HFFc6 (cell line): ENCODE results near the gene KYAT1. TPM values are rescaled to one million over a fixed set of nuclear protein-coding genes. Genes with fewer than 3 reads are reported as not detected.
"Not testable (repeated sequence)": the region's sequence is repeated elsewhere in the genome, so short reads cannot be mapped to it uniquely, and the experiment has no call there.

Experiments used
- DNase-seq: peaks from one replicate; pipeline ENCODE4 v3.0.0-alpha.2; 2018
- H3K27ac Mint-ChIP-seq: 2 replicates; pipeline ENCODE4 v1.8.0; 2020; ENCODE audit warnings: mild to moderate bottlenecking, mixed read lengths
- H3K27me3 Mint-ChIP-seq: 2 replicates; pipeline ENCODE4 v1.8.0; 2021; ENCODE audit warnings: mild to moderate bottlenecking, moderate library complexity, mixed read lengths; ENCODE audit not compliant: insufficient read depth
- H3K36me3 Mint-ChIP-seq: 2 replicates; pipeline ENCODE4 v1.8.0; 2021; ENCODE audit warnings: low read depth, mixed read lengths
- H3K4me1 Mint-ChIP-seq: 2 replicates; pipeline ENCODE4 v1.8.0; 2020; ENCODE audit warnings: low read depth, mixed read lengths
- H3K4me3 Mint-ChIP-seq: 2 replicates; pipeline ENCODE4 v1.8.0; 2020; ENCODE audit warnings: mild to moderate bottlenecking, moderate library complexity, mixed read lengths
- H3K9me3 Mint-ChIP-seq: 2 replicates; pipeline ENCODE4 v1.8.0; 2020; ENCODE audit warnings: mild to moderate bottlenecking, mixed read lengths
- CTCF ChIP-seq: fragments of 200-600 bp; sonication (generic); IDR thresholded peaks from 2 replicates; pipeline ENCODE4 v1.5.0; 2021; ENCODE audit warnings: antibody characterized with exemption, mild to moderate bottlenecking
- total RNA-seq, 6 experiments: library from RNA; stranded (reverse); fragmentation: NEBNext Ultra II Directional; extraction: Animal tissue kit (Norgen Biotek cat#: 25700); gene quantifications; 2 replicates in 1 of 6; 3 replicates in 5 of 6; pipeline ENCODE4 v1.2.3, GENCODE V29; 2021

KYAT1 gene
- total RNA-seq, 6 experiments from 2014 or later = 6.7 to 9.0 (median 8.3) TPM

- H3K27ac Mint-ChIP-seq = no peak overlapping the region; the same call in 1 of the 2 replicates
- no peaks in the 10 kb centered on the region; the same call in 1 of the 2 replicates for H3K27me3 Mint-ChIP-seq
- TF ChIP-seq CTCF = no peak
- no peak for DNase-seq
- peak overlapping the region; percentile 99 for H3K4me3 Mint-ChIP-seq
- no peaks in the 10 kb centered on the region for H3K9me3 Mint-ChIP-seq
- peaks cover 63% of the 10 kb centered on the region for H3K4me1 Mint-ChIP-seq
- peaks cover 39% of the 10 kb centered on the region for H3K36me3 Mint-ChIP-seq
These were observed 2.4 kb upstream of the KYAT1 start for GRCh38 chr9:128884164-128884563.

DNA sequence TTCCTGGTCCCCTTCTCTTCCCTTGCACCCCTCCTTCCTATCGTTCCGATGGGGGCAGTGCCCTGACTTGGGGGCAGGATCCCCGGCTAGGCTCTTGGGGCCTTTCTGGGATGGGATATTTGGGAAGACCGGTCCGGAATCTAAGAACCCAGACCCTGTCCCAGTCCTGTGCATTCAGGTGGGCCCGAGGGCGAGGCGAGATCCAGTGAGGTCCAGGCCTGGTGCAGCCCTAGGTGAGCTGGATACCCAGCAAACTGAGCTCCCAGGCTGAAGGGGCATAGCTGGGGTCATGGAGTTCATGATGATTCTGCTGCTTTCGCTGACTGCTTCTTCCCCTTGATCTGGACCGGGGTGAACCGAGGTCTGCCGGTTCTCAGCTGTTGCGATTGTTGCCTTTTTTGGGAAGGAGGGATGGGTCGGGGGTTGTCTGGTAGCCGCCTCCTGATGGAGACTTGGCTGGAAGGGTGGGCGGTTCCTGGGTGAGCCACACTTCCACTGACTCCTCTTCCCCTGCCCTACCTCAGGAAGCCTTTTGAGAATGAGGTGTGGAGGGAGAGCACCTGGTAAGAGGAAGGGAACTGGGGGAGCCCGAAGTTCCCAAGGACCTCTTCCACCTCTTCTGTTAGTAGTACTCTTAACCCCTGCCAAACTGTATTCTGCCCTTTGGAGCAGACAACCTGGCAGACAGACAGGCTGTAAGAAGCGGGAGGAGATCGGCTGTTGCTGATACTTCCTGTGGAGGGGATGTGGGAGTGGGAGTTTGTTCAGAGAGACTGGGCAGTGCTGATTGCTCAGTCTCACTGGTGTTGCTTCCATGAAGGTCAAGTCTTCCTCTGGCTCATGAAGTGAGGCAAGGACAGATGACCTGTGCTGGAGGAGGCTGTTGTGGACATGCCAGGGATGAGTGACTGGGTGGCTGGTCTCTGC is 1.2 kb upstream of the KYAT1 start:
- no peak for DNase-seq

GRCh38 chr9:128877852-128878251 is 3.9 kb downstream of the KYAT1 start:
- Mint-ChIP-seq H3K4me1 (peaks cover 22% of the 10 kb centered on the region), H3K4me3 (no peak overlapping the region), H3K9me3 (no peaks in the 10 kb centered on the region), H3K36me3 (peaks cover 4% of the 10 kb centered on the region; the same call in 1 of the 2 replicates), H3K27me3 (no peaks in the 10 kb centered on the region; the same call in 1 of the 2 replicates), H3K27ac (no peak overlapping the region)
- TF ChIP-seq CTCF = no peak
- DNase-seq = no peak

More for the DNA sequence above, 1.2 kb upstream of the KYAT1 start:
- H3K27ac Mint-ChIP-seq = peak overlapping the region; percentile 84
- no peaks in the 10 kb centered on the region; the same call in 1 of the 2 replicates for H3K27me3 Mint-ChIP-seq
- no peaks in the 10 kb centered on the region for H3K9me3 Mint-ChIP-seq
- H3K4me1 Mint-ChIP-seq = peaks cover 60% of the 10 kb centered on the region
- H3K4me3 Mint-ChIP-seq = peak overlapping the region; percentile 99
- H3K36me3 Mint-ChIP-seq = peaks cover 30% of the 10 kb centered on the region
- no peak for TF ChIP-seq CTCF

GRCh38 chr9:128870941-128871265 is 10.8 kb downstream of the KYAT1 start:
- DNase-seq, H3K27ac Mint-ChIP-seq, H3K9me3 Mint-ChIP-seq, H3K27me3 Mint-ChIP-seq, H3K4me3 Mint-ChIP-seq, H3K36me3 Mint-ChIP-seq: not testable (repeated sequence)
- H3K4me1 Mint-ChIP-seq = peaks cover 17% of the 10 kb centered on the region; the same call in 1 of the 2 replicates

- H3K4me1 Mint-ChIP-seq = peaks cover 17% of the 10 kb centered on the region; the same call in 1 of the 2 replicates
- peaks cover 4% of the 10 kb centered on the region; the same call in 1 of the 2 replicates for H3K36me3 Mint-ChIP-seq
- no peak for DNase-seq
- H3K27ac Mint-ChIP-seq = no peak overlapping the region
- H3K27me3 Mint-ChIP-seq = no peaks in the 10 kb centered on the region
- TF ChIP-seq CTCF = no peak
- H3K9me3 Mint-ChIP-seq = no peaks in the 10 kb centered on the region
- no peak overlapping the region for H3K4me3 Mint-ChIP-seq
These were observed 11.4 kb downstream of the KYAT1 start for GRCh38 chr9:128870128-128870940.
